ENCODE measurements around the gene CLDN12.

Gene CLDN12

DNA sequence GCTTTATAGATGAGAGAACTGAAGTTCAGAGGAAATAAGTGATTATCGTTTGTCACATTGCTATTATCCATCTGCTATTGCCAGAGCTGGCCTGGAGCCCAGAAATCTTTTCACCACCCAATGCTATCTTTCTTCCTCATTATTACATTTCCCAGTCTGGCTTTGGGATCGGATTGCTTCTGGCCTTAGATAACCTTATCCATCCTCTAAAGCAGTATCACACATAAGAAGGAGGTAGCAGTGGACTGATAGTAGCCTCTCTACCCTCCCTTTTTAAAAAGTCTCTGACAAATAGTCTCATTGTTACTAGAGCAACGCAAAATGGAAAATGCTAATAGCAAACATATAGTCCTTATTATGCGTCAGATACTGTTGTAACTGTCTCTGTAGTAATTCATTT is 1.3 kb upstream of the CLDN12 start:
- Histone ChIP-seq H3K27ac (peak overlapping the region in 6 of 11 experiments; percentile 5 to 93 (median 62); a peak in 9 of 22 replicates), H3K9me3 (replicated peaks in 1 of 11) (peaks cover 7 to 19% (median 11%) of the 10 kb centered on the region in 11 experiments; a peak in 17 of 22 replicates), H4K20me1 (no peaks in the 10 kb centered on the region), H3K4me2 (peak overlapping the region in 5 of 11 experiments; percentile 15 to 42 (median 34); a peak in 5 of 22 replicates), H3K36me3 (peaks cover 0 to 17% (median 7%) of the 10 kb centered on the region in 11 experiments; a peak in 14 of 22 replicates), H3K4me1 (peaks cover 19 to 42% (median 35%) of the 10 kb centered on the region in 10 experiments), H3K4me3 (no peak overlapping the region), H3K9ac (no peak overlapping the region), H3K27me3 (no peaks in the 10 kb centered on the region)
- TF ChIP-seq Cebpa-rat (IDR thresholded peaks at IDR 0.05), result no peak

DNA sequence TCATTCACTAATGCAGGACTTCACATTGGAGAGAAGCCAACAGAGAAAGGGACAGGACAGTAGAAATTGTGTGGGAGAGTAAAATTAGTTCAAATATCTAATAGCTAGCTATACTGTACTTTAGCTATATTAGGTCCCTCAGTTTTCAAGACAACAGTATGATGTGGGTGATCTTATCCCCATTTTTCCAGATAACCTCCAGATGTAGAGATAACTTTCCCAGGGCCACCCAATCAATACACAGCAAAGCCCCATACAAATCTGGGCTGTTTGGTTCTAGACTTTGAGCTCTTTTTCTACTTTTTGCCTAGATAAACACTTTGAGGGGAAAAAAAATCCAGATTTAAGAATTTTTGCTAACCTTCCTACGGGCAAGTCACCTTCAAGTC is 482 bp upstream of the CLDN12 start:
- H3K36me3 ChIP-seq, result peaks cover 0 to 25% (median 7%) of the 10 kb centered on the region in 11 experiments; a peak in 15 of 22 replicates
- H3K27ac ChIP-seq, result peak overlapping the region in 10 of 11 experiments; percentile 72 to 96 (median 92); a peak in 19 of 22 replicates
- no peaks in the 10 kb centered on the region for H4K20me1 ChIP-seq
- no peak for TF ChIP-seq Cebpa-rat (IDR thresholded peaks at IDR 0.05)
- peak overlapping the region in 8 of 11 experiments; percentile 81 to 86 (median 84); a peak in 13 of 22 replicates for H3K9ac ChIP-seq
- H3K4me1 ChIP-seq, result peaks cover 19 to 42% (median 35%) of the 10 kb centered on the region in 10 experiments
- no peaks in the 10 kb centered on the region for H3K27me3 ChIP-seq
- peak overlapping the region; percentile 57 to 70 (median 64) for H3K4me3 ChIP-seq
- peak overlapping the region; percentile 67 to 90 (median 81) for H3K4me2 ChIP-seq
- H3K9me3 ChIP-seq (replicated peaks in 1 of 11), result peaks cover 7 to 14% (median 10%) of the 10 kb centered on the region in 11 experiments; a peak in 17 of 22 replicates

DNA sequence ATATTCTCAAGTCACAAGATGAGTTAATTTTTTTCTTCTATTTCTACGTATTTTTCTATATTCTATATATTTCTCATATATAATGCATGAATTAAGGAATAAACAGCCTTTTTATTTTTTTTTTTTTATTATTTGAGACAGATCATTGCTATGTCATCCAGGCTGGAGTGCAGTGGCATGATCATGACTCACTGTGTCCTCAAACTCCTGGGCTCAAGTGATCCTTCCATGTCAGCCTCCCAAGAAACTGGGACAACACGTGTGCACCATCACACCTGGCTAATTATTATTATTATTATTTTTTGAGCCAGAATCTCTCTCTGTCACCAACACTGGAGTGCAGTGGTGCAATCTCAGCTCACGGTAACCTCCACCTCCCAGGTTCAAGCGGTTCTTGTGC is 1.5 kb downstream of the CLDN12 start:
- Histone ChIP-seq H3K27me3 (no peaks in the 10 kb centered on the region), H3K4me1 (peaks cover 19 to 42% (median 35%) of the 10 kb centered on the region in 10 experiments), H3K4me2 (peak overlapping the region; percentile 67 to 90 (median 73); a peak in 21 of 22 replicates), H3K27ac (peak overlapping the region in 9 of 11 experiments; percentile 43 to 94 (median 76); a peak in 16 of 22 replicates), H4K20me1 (no peaks in the 10 kb centered on the region), H3K4me3 (peak overlapping the region in 8 of 10 experiments; percentile 52 to 67 (median 61); a peak in 11 of 20 replicates), H3K9me3 (replicated peaks in 1 of 11) (no peaks in the 10 kb centered on the region), H3K9ac (peak overlapping the region in 4 of 11 experiments; percentile 57 to 66 (median 62); a peak in 8 of 22 replicates), H3K36me3 (peaks cover 0 to 44% (median 18%) of the 10 kb centered on the region in 11 experiments; a peak in 15 of 22 replicates)
- no peak for TF ChIP-seq Cebpa-rat (IDR thresholded peaks at IDR 0.05)

DNA sequence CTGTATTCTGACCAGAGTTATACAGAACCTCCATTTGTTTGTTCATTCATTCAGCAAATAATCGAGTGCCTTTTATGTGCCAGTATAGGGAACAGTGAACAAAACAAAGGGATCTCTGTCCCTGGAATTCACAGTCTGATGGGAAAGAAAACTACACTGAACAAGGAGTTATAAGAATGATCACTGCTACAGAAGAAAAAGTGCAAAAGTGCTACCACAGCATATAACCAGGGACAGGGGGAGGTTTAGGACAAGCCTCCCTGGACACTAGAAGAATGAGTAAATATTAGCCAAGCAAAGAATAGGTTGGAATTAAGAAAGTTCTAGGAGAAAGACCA is 4.2 kb downstream of the CLDN12 start:
- no peaks in the 10 kb centered on the region for H3K9me3 ChIP-seq (replicated peaks in 1 of 11)
- peaks cover 1 to 54% (median 21%) of the 10 kb centered on the region in 11 experiments; a peak in 18 of 22 replicates for H3K36me3 ChIP-seq
- H3K4me1 ChIP-seq, result peaks cover 18 to 40% (median 28%) of the 10 kb centered on the region in 10 experiments

DNA sequence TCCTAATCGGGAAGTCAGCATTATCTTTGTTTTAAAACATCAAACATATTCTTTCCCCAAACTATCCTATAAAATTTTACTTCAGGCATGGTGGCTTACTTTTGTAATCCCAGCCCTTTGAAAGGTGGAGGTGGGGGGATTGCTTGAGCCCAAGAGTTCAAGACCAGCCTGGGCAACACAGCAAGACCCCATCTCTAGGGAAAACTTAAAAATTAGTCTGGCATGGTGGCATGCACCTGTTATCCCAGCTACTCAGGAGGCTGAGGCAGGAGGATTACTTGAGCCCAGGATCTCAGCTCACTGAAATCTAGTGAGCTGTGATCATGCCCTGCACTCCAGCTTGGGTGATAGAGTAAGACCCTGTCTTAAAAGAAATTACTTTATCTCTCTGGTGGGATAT is 4.9 kb downstream of the CLDN12 start:
- no peak overlapping the region for H3K27ac ChIP-seq
- no peak for TF ChIP-seq Cebpa-rat (IDR thresholded peaks at IDR 0.05)
- H3K27me3 ChIP-seq, result no peaks in the 10 kb centered on the region
- H3K4me2 ChIP-seq, result no peak overlapping the region
- peaks cover 13 to 33% (median 22%) of the 10 kb centered on the region in 10 experiments for H3K4me1 ChIP-seq
- H4K20me1 ChIP-seq, result peaks cover 0 to 11% (median 0%) of the 10 kb centered on the region in 11 experiments; a peak in 4 of 22 replicates
- H3K4me3 ChIP-seq, result no peak overlapping the region
- no peaks in the 10 kb centered on the region for H3K9me3 ChIP-seq (replicated peaks in 1 of 11)
- H3K36me3 ChIP-seq, result peaks cover 5 to 61% (median 25%) of the 10 kb centered on the region in 11 experiments; a peak in 19 of 22 replicates
- no peak overlapping the region for H3K9ac ChIP-seq

More for the DNA sequence above, 4.2 kb downstream of the CLDN12 start:
- peaks cover 0 to 4% (median 0%) of the 10 kb centered on the region in 11 experiments; a peak in 3 of 22 replicates for H4K20me1 ChIP-seq
- no peak overlapping the region for H3K4me3 ChIP-seq
- H3K9ac ChIP-seq, result no peak overlapping the region
- no peak overlapping the region for H3K27ac ChIP-seq
- no peak overlapping the region; a peak in 1 of 22 replicates for H3K4me2 ChIP-seq
- TF ChIP-seq Cebpa-rat (IDR thresholded peaks at IDR 0.05), result no peak
- no peaks in the 10 kb centered on the region for H3K27me3 ChIP-seq

DNA sequence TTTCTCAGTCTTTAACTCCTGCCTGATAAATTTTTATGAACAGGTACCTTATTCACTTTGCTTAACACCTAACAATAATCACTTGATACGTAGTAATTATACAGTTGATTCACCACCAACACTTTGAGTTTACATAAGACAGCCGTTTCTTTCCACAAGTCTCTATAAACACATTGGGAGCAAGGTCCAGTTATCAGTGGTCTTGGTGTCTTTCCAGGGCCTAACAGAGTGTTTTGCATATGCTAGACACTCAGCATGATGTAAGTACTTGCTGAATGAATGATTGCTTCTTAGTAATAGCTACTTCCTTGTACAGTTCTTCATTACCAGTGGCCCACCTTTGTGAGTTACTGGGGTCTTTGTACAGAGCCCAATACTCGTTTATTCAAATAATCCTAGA is 6.4 kb downstream of the CLDN12 start:
- H3K27ac ChIP-seq, result no peak overlapping the region
- TF ChIP-seq Cebpa-rat (IDR thresholded peaks at IDR 0.05), result no peak
- H4K20me1 ChIP-seq, result peaks cover 0 to 11% (median 0%) of the 10 kb centered on the region in 11 experiments; a peak in 4 of 22 replicates
- H3K4me2 ChIP-seq, result no peak overlapping the region
- no peak overlapping the region for H3K4me3 ChIP-seq
- H3K9me3 ChIP-seq (replicated peaks in 1 of 11), result no peaks in the 10 kb centered on the region
- no peak overlapping the region for H3K9ac ChIP-seq
- H3K27me3 ChIP-seq, result no peaks in the 10 kb centered on the region
- peaks cover 5 to 66% (median 27%) of the 10 kb centered on the region in 11 experiments; a peak in 19 of 22 replicates for H3K36me3 ChIP-seq
- H3K4me1 ChIP-seq, result peaks cover 2 to 23% (median 11%) of the 10 kb centered on the region in 10 experiments; a peak in 19 of 20 replicates

DNA sequence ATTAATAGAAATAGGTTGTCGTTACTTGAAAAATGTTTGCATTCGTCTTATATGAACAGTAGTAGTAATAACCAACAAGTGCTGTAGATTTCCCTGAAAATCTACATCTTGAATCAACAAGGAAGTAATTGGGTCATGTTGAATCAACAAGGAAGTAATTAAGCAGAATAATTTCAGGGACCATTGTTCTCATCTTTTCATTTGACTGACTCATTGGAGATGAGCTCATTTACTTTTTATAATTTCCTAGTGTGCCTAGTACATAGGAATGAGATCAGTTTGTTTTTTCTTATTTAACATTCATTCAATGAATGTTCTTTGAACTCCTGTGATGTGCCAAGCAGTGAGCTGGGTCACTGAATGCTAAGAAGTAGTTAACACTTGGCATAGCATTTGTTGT is 8.2 kb downstream of the CLDN12 start:
- no peak for TF ChIP-seq Cebpa-rat (IDR thresholded peaks at IDR 0.05)
- Histone ChIP-seq H3K4me3 (no peak overlapping the region), H3K9me3 (replicated peaks in 1 of 11) (no peaks in the 10 kb centered on the region), H3K27me3 (no peaks in the 10 kb centered on the region), H3K36me3 (peaks cover 5 to 58% (median 27%) of the 10 kb centered on the region in 11 experiments; a peak in 16 of 22 replicates), H3K4me2 (no peak overlapping the region), H3K27ac (no peak overlapping the region), H4K20me1 (peaks cover 0 to 11% (median 0%) of the 10 kb centered on the region in 11 experiments; a peak in 4 of 22 replicates), H3K9ac (no peak overlapping the region), H3K4me1 (peaks cover 0 to 9% (median 0%) of the 10 kb centered on the region in 10 experiments; a peak in 3 of 20 replicates)

DNA sequence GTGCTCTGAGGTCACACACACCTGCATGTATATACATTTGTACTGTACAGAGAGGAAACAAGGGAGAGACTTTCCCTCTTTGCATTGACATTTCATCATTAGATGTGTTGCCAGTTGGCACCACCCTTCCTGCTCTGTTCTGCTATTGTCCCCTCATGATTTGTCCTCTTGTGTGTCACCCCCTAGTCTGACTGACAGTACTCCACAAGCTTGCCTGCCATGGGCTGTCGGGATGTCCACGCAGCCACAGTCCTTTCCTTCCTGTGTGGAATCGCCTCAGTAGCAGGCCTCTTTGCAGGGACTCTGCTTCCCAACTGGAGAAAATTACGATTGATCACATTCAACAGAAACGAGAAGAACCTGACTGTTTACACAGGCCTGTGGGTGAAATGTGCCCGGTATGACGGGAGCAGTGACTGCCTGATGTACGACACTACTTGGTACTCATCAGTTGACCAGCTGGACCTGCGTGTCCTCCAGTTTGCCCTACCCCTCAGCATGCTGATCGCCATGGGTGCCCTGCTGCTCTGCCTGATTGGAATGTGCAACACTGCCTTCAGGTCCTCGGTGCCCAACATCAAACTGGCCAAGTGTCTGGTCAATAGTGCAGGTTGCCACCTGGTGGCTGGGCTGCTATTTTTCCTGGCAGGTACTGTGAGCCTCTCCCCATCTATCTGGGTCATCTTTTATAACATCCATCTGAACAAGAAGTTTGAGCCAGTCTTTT is 9.4 kb downstream of the CLDN12 start:
- H3K27ac ChIP-seq, result no peak overlapping the region
- H4K20me1 ChIP-seq, result peaks cover 0 to 11% (median 0%) of the 10 kb centered on the region in 11 experiments; a peak in 4 of 22 replicates
- H3K4me1 ChIP-seq, result peaks cover 0 to 9% (median 0%) of the 10 kb centered on the region in 10 experiments; a peak in 2 of 20 replicates
- TF ChIP-seq Cebpa-rat (IDR thresholded peaks at IDR 0.05), result no peak
- no peak overlapping the region for H3K4me3 ChIP-seq
- no peaks in the 10 kb centered on the region for H3K27me3 ChIP-seq
- H3K4me2 ChIP-seq, result no peak overlapping the region
- no peak overlapping the region for H3K9ac ChIP-seq
- no peaks in the 10 kb centered on the region for H3K9me3 ChIP-seq (replicated peaks in 1 of 11)
- peaks cover 5 to 57% (median 25%) of the 10 kb centered on the region in 11 experiments; a peak in 16 of 22 replicates for H3K36me3 ChIP-seq

DNA sequence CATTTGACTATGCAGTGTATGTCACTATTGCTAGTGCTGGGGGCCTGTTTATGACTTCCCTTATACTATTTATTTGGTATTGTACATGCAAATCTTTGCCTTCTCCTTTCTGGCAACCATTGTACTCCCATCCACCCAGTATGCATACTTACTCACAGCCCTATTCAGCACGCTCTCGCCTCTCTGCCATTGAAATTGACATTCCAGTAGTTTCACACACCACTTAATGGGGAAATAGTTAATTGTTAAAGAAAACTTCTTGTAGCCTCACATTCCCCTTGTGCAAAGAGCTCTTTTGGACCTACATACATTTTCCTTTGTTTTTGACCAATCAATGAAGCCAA is 9.9 kb downstream of the CLDN12 start:
- Histone ChIP-seq H3K4me1 (peaks cover 0 to 9% (median 0%) of the 10 kb centered on the region in 10 experiments; a peak in 2 of 20 replicates), H3K4me2 (no peak overlapping the region), H4K20me1 (peaks cover 0 to 11% (median 0%) of the 10 kb centered on the region in 11 experiments; a peak in 4 of 22 replicates), H3K9me3 (replicated peaks in 1 of 11) (no peaks in the 10 kb centered on the region), H3K9ac (no peak overlapping the region), H3K27ac (no peak overlapping the region), H3K27me3 (no peaks in the 10 kb centered on the region), H3K36me3 (peaks cover 5 to 51% (median 23%) of the 10 kb centered on the region in 11 experiments; a peak in 16 of 22 replicates), H3K4me3 (no peak overlapping the region)
- TF ChIP-seq Cebpa-rat (IDR thresholded peaks at IDR 0.05), result no peak
